Measurements from ENCODE around the gene IFITM2.

DNA sequence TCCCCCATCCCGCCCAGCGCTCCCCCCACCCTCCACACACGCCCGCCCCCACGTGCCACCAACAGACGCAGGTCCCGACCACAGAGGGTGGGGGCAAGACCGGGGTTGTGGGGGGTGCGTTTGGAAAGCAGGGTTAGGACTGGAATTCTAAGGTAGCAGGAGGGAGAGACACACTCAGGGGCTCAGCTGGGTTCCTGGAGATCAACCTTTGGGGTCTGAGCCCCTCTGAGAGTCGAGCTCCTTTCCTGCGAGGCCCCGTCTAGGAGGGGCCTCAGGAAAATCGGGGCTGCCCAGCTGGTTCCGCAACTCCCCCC, 18.3 kb upstream of the IFITM2 start:
- TF ChIP-seq CTCF (IDR thresholded peaks at IDR 0.05) (no peak), POLR2A (IDR thresholded peaks at IDR 0.05) (no peak), POLR2AphosphoS5 (IDR thresholded peaks at IDR 0.05) (no peak)

Data from stomach (tissue), 4 donors.